ENCODE results near the gene DOCK10. TPM values are rescaled to one million over a fixed set of nuclear protein-coding genes. Genes with fewer than 3 reads are reported as not detected.

Gene DOCK10
- polyA plus RNA-seq, 1 donor (not counting 4 experiments of a cell fraction or from before 2014, with no cell fraction given) = 2.5 TPM

DNA sequence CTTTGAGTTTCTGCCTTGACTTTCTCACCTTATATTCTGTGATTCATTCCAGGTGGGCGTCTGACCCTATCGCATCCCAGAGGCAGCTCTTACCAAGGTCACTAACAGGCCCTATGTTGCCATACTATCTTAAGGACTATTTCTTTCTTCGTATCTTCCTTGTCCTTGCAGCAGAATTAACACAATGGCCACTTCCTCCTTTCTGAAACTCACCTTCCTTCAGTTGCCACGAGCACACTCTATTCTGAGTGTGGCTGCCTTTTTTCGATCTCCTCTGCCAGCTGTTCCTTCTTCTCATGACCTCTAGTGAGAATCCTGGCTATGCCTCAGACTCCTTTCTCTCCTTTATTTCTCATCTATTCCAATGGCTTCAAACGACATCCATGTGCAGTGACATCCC lies 165.7 kb downstream of the DOCK10 start:
- Histone ChIP-seq H4K20me1 (ENCODE audit: control insufficient read depth, extremely low read depth, insufficient read depth, low read length) (no peaks in the 10 kb centered on the region), H2AFZ (ENCODE audit: control insufficient read depth, low read length) (no peak overlapping the region), H3K9ac (ENCODE audit: control insufficient read depth, extremely low read depth, insufficient read depth, low read length) (no peak overlapping the region), H3K36me3 (ENCODE audit: control insufficient read depth in 2 of 2, extremely low read depth in 1 of 2, insufficient read depth in 2 of 2, low read length in 2 of 2) (no peaks in the 10 kb centered on the region), H3K27ac (ENCODE audit: control insufficient read depth, insufficient read depth, low read length) (no peak overlapping the region), H3K9me3 (ENCODE audit: control insufficient read depth, low read depth, low read length) (no peaks in the 10 kb centered on the region), H3K27me3 (ENCODE audit: control insufficient read depth, extremely low read depth, insufficient read depth, low read length) (no peaks in the 10 kb centered on the region), H3K79me2 (ENCODE audit: control insufficient read depth, insufficient read depth, low read length) (no peaks in the 10 kb centered on the region), H3K4me3 (ENCODE audit: control insufficient read depth in 2 of 3, extremely low read depth in 1 of 3, insufficient read depth in 2 of 3, low read depth in 1 of 3, low read length in 3 of 3) (no peak overlapping the region), H3K9me1 (ENCODE audit: control insufficient read depth, extremely low read depth, insufficient read depth, low read length) (no peaks in the 10 kb centered on the region), H3K4me2 (ENCODE audit: control insufficient read depth, extremely low read depth, insufficient read depth, low read depth, low read length) (no peak overlapping the region), H3K4me1 (ENCODE audit: control insufficient read depth, extremely low read depth, insufficient read depth, low read length) (no peaks in the 10 kb centered on the region)
- no peak for FAIRE-seq
- TF ChIP-seq, protein P1, sequence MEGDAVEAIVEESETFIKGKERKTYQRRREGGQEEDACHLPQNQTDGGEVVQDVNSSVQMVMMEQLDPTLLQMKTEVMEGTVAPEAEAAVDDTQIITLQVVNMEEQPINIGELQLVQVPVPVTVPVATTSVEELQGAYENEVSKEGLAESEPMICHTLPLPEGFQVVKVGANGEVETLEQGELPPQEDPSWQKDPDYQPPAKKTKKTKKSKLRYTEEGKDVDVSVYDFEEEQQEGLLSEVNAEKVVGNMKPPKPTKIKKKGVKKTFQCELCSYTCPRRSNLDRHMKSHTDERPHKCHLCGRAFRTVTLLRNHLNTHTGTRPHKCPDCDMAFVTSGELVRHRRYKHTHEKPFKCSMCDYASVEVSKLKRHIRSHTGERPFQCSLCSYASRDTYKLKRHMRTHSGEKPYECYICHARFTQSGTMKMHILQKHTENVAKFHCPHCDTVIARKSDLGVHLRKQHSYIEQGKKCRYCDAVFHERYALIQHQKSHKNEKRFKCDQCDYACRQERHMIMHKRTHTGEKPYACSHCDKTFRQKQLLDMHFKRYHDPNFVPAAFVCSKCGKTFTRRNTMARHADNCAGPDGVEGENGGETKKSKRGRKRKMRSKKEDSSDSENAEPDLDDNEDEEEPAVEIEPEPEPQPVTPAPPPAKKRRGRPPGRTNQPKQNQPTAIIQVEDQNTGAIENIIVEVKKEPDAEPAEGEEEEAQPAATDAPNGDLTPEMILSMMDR (optimal IDR thresholded peaks at IDR 0.05 in 1 of 3, IDR thresholded peaks at IDR 0.05 in 1 of 3, conservative IDR thresholded peaks at IDR 0.05 in 1 of 3; ENCODE audit: extremely low read depth in 1 of 3, insufficient read depth in 2 of 3, low read length in 3 of 3) = no peak
- no peak for TF ChIP-seq EZH2 (IDR thresholded peaks at IDR 0.05; ENCODE audit: low read length)
- dilution Hi-C loops (cut with MboI; ENCODE audit: extremely low pct_ligation_motif_present, low sequenced_read_pairs) = no loop called here
- no peak for DNase-seq (ENCODE audit: low read depth, low spot score)

DNA sequence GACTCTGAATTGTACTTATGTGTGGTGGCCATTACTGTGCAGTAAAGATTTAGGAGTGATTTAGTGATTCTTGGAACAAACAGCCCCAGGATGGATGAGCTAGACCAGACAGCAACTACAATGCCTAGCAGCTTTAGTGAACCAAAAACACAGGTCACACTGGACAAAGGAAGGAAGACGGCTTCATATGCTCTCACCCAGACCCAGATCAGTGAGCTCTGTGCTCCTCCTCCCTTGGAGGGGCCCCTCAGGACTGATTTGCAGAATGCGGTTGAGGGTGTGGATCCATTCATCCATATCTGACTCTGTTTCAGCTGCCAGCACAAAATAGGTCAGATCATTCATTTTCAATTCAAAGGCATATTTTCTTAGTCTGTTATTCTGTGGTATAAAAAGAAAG lies 166.4 kb downstream of the DOCK10 start:
- Histone ChIP-seq H3K36me3 (ENCODE audit: control insufficient read depth in 2 of 2, extremely low read depth in 1 of 2, insufficient read depth in 2 of 2, low read length in 2 of 2) (no peaks in the 10 kb centered on the region), H4K20me1 (ENCODE audit: control insufficient read depth, extremely low read depth, insufficient read depth, low read length) (no peaks in the 10 kb centered on the region), H2AFZ (ENCODE audit: control insufficient read depth, low read length) (no peak overlapping the region), H3K4me1 (ENCODE audit: control insufficient read depth, extremely low read depth, insufficient read depth, low read length) (no peaks in the 10 kb centered on the region), H3K27me3 (ENCODE audit: control insufficient read depth, extremely low read depth, insufficient read depth, low read length) (no peaks in the 10 kb centered on the region), H3K4me3 (ENCODE audit: control insufficient read depth in 2 of 3, extremely low read depth in 1 of 3, insufficient read depth in 2 of 3, low read depth in 1 of 3, low read length in 3 of 3) (no peak overlapping the region), H3K9me3 (ENCODE audit: control insufficient read depth, low read depth, low read length) (no peaks in the 10 kb centered on the region), H3K79me2 (ENCODE audit: control insufficient read depth, insufficient read depth, low read length) (no peaks in the 10 kb centered on the region), H3K27ac (ENCODE audit: control insufficient read depth, insufficient read depth, low read length) (no peak overlapping the region), H3K9ac (ENCODE audit: control insufficient read depth, extremely low read depth, insufficient read depth, low read length) (no peak overlapping the region), H3K9me1 (ENCODE audit: control insufficient read depth, extremely low read depth, insufficient read depth, low read length) (no peaks in the 10 kb centered on the region), H3K4me2 (ENCODE audit: control insufficient read depth, extremely low read depth, insufficient read depth, low read depth, low read length) (no peak overlapping the region)
- DNase-seq (ENCODE audit: low read depth, low spot score) (no peak), FAIRE-seq (no peak)
- dilution Hi-C loops (cut with MboI; ENCODE audit: extremely low pct_ligation_motif_present, low sequenced_read_pairs) = no loop called here
- TF ChIP-seq, protein P1 (optimal IDR thresholded peaks at IDR 0.05 in 1 of 3, IDR thresholded peaks at IDR 0.05 in 1 of 3, conservative IDR thresholded peaks at IDR 0.05 in 1 of 3; ENCODE audit: extremely low read depth in 1 of 3, insufficient read depth in 2 of 3, low read length in 3 of 3) = no peak
- no peak for TF ChIP-seq EZH2 (IDR thresholded peaks at IDR 0.05; ENCODE audit: low read length)
